GM19372 (cell line): Measurements from ENCODE around the gene DNAJB7.
"Not testable (repeated sequence)": the region's sequence is repeated elsewhere in the genome, so short reads cannot be mapped to it uniquely, and the experiment has no call there.

ENCODE experiments used
- ATAC-seq: cut with Tn5 transposase; IDR thresholded peaks from one replicate; pipeline ENCODE4 v1.9.1; 2021; ENCODE audit warnings: mild to moderate bottlenecking, low read depth, moderate library complexity; ENCODE audit not compliant: unreplicated experiment

The DNAJB7 gene

DNA sequence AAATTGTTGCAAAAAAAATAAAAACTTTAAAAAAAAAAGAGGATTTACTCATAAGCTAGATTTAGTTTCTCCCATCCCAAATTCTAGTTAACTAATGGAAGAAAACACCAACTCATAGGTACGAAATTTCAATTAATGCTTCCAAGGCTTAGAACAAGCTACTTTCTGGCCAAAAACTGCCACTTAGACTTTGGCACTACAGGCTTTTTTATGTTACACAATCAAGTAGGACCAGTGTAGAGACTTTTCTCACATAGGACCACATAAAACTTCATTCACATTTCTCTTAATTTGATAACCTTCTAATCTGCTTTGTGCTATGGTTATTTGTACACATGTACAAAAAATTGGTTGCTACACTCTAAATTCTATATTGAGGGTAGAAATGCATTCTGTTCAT, 8.6 kb downstream of the DNAJB7 start:
- ATAC-seq, result no peak

GRCh38 chr22:40845816-40846215, 16.1 kb downstream of the DNAJB7 start:
- ATAC-seq, result not testable (repeated sequence)

DNA sequence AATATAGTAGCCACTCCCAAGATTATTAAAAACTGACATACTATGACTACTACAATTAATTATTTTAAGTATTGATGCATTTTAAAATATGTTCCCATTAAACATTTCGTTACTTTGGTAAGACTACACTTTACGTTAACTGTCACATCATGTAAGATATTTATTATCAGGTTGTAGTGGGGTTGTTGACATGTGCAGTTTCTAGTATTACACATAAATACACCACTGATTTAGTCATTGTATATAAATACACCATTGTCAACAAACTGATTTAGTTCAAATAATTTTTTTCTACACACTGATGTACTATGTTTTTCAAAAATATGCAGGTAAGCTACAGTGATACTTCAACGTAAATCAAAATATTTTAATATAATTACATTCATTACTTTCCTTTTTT, 17.0 kb downstream of the DNAJB7 start:
- no peak for ATAC-seq

DNA sequence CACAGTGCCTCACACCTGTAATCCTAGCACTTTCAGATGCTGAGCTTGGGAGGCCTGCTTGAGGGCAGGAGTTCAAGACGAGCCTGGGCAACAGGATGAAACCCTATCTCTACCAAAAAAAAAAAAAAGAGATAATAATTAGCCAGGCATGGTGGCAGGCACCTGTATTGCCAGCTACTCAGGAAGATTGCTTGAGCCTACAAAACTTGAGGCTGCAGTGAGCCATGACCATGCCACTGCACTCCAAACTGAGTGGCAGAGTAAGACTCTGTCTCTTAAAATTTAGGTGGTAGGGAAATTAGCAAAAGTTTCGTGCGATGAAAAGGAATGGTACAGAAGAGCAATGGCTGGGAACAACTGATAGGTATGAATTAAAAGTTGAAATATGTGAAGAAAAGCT, 23.4 kb downstream of the DNAJB7 start:
- ATAC-seq, result no peak

DNA sequence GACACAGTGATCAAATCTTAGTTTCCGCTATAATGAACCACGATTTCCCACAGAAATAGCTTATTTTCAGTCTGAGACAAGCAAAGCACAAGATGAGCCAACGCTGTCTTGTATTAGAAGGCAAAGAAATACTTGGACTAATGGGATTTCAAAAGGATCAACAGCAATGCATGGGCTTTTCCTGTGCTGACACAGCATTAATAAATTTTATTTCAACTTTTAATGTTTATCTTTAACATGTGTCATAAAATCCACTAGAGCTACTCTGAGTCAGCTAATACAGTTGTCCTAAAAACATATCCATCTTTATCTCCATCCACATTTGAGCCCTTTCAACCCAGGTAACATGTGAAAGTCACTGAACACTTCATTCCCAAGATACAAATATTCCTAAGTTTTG, 27.3 kb downstream of the DNAJB7 start:
- ATAC-seq, result no peak

DNA sequence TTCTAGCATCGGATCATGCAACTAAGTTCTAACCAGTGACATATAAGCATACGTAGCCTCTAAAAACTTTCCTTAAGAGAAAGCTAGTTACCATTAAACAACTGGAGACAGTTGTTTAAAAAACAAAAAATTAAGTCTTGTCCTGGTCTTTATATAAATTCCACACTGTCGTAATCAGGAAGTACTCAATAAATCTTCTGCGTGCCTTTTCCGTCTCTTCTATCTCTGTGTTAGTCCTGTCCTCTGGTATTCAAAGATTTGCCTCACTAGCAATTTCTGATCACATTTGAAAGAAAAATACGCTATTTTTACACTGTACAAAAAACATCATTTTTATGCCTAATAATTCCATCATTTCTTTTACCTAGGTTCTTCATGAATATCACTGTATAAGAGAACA, 32.8 kb downstream of the DNAJB7 start:
- ATAC-seq, result no peak

GRCh38 chr22:40826984-40827741, 34.8 kb downstream of the DNAJB7 start:
- no peak for ATAC-seq

GRCh38 chr22:40826292-40826691, 35.6 kb downstream of the DNAJB7 start:
- not testable (repeated sequence) for ATAC-seq

DNA sequence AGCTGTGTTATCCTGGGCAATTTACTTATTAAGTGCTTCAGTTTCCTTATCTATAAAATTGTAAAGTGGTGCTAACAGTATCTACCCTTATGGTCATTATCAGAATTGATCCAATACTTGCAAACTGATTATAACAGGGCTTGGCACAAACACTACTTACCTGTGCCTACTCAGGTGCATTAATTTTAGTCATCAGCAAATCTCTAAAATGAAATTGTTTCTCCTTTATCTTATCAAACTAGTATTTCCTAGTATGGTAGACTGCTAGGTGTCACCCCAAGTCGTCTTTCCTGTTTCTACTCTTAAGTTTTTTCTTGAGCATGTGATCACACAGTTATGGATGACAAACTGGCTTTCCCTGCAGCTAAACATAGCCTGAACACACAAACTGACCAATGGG, 38.5 kb downstream of the DNAJB7 start:
- ATAC-seq, result no peak

DNA sequence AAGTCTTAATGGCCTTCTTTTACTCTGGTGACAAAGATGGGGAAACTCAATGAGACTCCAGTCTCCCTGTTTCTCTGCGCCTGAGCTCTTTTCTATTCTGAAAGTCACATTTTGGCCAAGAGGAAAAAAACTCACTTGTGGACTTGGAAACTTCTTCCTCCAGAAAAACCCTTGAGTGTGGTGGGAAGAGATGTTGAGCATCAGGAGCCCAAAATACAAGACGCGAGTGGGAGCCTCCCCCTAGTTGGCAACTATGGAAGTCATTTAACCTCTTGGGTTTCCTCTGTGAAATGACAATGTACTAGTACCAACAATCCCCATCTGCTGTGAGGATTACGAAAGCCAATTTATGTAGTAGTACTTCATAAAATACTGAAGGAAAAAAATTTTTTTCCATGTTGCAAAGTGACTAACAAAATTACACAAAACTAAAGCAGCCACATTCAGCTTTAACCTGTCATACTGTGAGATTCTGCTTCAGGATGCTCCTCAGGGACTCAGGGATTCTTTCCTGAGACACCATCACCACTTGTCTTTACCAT, 42.2 kb downstream of the DNAJB7 start:
- ATAC-seq, result no peak

- peak; percentile 58 for ATAC-seq
Measured at GRCh38 chr22:40818747-40819598, 42.9 kb downstream of the DNAJB7 start, which contains the start of gene SLC25A17. Gene SLC25A17, minus strand, starts transcription at chr22:40819346. Its CDS starts 98 bp downstream, at chr22:40819248.

DNA sequence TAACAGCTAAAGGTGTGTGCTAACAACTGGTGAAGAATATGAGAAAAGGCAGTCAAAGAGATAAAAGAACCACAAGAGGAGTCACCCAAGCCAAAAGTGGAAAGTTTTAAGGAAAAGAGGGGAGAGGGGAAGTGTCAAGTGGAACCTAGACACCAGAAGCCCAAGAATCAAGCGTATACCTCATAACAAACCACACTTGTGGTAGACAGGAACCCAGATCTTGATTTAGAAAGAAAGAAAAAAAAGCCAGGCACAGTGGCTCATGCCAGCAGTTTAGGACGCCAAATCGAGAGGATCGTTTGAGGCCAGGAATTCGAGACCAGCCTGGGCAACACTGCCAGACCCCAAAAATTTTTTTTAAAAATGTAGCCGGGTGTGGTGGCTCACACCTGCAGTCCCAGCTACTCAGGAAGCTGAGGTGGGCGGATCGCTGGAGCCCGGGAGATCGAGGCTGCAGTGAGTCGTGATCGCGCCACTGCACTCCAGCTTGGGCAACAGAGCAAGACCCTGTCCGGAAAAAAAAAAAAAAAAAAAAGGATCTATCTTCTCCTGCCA, 43.6 kb downstream of the DNAJB7 start:
- ATAC-seq, result no peak

GRCh38 chr22:40817737-40818136, 44.2 kb downstream of the DNAJB7 start:
- ATAC-seq, result no peak

GRCh38 chr22:40813912-40814315, 48.0 kb downstream of the DNAJB7 start:
- ATAC-seq, result no peak
